Measurements from ENCODE around the gene SLC7A1.

Gene SLC7A1

DNA sequence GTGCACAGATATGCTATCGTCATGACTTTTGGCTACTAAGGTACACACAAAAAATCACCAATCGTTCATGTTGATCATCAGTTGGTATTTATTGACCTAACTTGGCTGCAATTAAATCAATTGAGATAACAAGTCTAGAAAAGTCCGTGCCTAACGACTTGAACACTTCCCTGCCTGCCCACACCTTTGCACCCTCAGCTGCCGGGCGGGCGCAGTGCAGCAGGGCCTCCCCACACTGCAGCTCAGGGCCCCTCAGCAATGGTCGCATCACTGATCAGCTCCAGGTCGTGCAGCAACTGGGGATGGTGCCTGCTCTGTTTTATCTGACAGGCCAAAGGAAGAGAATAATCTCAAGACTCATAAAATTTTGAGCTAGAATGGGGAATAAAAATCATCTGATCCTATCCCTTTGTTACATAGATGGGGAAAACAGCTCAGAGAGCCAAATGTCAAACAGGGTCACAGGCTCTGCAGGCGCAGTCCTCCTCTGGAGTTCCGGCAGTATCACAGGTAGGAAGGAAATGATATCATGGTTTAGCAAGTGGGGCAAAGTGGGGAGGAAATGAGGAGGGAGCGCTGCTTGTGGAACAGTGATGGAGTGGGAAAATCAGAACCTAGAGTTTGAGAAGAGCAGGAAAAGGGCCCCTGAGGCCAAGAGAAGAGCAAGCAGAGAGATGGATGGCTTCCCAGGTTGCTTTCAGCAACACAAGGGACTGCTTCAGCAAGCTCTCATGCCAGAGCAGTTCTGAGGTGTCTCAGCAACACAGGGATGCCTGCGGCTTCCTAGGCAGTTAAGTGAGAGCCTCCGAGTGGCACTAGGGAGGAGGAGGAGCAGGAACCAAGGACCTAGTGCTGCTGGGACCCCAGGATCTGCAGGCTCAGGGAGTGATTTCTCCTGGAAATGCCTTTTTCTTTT, 57.5 kb downstream of the SLC7A1 start:
- Mint-ChIP-seq H3K27ac (no peak overlapping the region), H3K27me3 (ENCODE audit: low read depth) (no peaks in the 10 kb centered on the region), H3K9me3 (no peaks in the 10 kb centered on the region), H3K4me1 (peaks cover 12% of the 10 kb centered on the region), H3K4me3 (no peak overlapping the region), H3K36me3 (ENCODE audit: low read depth) (peaks cover 12% of the 10 kb centered on the region)
- TF ChIP-seq, protein P1, sequence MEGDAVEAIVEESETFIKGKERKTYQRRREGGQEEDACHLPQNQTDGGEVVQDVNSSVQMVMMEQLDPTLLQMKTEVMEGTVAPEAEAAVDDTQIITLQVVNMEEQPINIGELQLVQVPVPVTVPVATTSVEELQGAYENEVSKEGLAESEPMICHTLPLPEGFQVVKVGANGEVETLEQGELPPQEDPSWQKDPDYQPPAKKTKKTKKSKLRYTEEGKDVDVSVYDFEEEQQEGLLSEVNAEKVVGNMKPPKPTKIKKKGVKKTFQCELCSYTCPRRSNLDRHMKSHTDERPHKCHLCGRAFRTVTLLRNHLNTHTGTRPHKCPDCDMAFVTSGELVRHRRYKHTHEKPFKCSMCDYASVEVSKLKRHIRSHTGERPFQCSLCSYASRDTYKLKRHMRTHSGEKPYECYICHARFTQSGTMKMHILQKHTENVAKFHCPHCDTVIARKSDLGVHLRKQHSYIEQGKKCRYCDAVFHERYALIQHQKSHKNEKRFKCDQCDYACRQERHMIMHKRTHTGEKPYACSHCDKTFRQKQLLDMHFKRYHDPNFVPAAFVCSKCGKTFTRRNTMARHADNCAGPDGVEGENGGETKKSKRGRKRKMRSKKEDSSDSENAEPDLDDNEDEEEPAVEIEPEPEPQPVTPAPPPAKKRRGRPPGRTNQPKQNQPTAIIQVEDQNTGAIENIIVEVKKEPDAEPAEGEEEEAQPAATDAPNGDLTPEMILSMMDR (IDR thresholded peaks at IDR 0.05; ENCODE audit: unreplicated experiment in 3 of 3), result no peak

DNA sequence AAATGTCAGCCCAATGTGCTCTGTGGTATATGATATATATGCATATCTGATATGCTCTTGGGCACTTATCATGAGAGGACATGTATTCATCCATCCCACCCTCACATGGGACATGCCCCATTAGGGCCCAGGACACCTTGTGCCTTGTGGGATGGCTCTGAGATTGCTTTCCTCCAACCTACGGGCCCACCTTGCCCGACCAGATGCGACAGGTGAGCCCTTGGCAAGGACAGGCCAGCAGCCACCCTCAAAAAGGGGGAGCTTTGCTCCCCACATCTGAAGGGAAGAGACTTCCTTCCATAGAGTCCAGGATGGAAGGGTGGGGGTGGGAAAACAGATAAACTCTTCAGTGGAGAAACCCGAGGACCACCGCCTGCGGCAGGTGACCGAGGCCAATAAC, 58.6 kb downstream of the SLC7A1 start:
- Mint-ChIP-seq H3K27ac (no peak overlapping the region), H3K9me3 (no peaks in the 10 kb centered on the region), H3K27me3 (ENCODE audit: low read depth) (no peaks in the 10 kb centered on the region), H3K4me3 (no peak overlapping the region), H3K4me1 (peaks cover 22% of the 10 kb centered on the region), H3K36me3 (ENCODE audit: low read depth) (peaks cover 12% of the 10 kb centered on the region)
- TF ChIP-seq, protein P1 (IDR thresholded peaks at IDR 0.05; ENCODE audit: unreplicated experiment in 3 of 3), result no peak

DNA sequence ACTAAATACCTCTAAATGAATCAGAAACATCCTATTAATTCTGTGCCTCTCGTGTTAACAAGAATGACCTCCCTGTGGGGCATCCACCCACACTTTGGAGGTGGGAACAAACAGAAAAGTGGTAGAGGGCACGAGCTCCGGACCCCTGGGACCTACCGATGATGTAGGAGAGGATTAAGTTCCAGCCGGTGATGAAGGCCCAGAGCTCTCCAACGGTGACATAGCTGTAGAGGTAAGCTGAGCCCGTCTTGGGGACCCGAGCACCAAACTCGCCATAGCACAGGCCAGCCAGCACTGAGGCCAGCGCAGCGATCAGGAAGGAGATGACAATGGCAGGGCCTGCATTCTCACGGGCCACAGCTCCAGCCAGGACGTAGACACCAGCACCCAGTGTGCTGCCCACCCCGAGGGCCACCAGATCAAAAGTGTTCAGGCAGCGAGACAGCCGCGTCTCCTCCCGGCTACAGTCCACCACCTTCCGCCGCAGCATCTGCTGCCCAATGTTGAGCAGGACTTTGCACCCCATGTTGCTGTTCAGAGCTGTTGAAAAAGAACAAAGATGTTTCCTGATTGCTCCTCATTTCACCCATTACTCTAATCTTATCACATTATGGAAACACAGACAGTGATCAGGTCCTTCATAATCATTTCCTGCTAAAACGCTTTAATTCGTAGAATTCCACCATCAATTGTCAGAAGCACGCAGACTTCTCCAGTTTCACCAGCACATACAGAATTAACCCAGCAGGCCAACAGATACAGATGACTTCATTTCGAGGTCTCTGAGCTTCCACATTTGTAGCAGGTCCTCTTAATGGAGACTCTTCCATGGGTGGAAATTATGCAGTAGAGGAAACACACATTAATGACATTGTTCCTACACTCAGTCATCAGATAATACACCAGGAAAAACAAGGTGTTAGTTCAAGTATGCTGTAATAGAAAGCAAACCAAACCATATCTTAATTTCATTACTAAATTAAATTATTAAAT, 59.5 kb downstream of the SLC7A1 start:
- no peak overlapping the region for H3K27ac Mint-ChIP-seq
- peaks cover 22% of the 10 kb centered on the region for H3K4me1 Mint-ChIP-seq
- H3K9me3 Mint-ChIP-seq, result no peaks in the 10 kb centered on the region
- no peak overlapping the region for H3K4me3 Mint-ChIP-seq
- peaks cover 6% of the 10 kb centered on the region for H3K36me3 Mint-ChIP-seq (ENCODE audit: low read depth)
- TF ChIP-seq, protein P1 (IDR thresholded peaks at IDR 0.05; ENCODE audit: unreplicated experiment in 3 of 3), result no peak
- H3K27me3 Mint-ChIP-seq (ENCODE audit: low read depth), result no peaks in the 10 kb centered on the region

DNA sequence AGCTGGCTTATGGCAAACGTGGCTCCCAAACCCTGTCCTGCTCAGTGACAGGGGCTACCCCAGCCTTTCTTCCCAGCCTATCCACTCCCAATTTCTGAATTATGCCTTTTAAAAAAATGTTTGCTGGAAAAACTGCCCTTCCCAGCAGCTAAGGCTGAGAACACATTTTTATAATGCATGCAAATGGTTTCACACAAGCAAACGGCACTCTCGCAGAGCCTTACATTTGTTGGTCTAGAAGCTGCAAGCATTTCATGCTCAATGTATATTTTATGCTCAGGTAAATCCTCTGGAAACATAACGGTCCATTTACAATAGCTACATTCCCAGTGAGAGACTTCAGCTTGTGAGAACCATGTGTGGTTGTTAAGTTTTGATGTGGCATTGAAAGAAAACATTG, 61.4 kb downstream of the SLC7A1 start:
- peaks cover 18% of the 10 kb centered on the region for H3K36me3 Mint-ChIP-seq (ENCODE audit: low read depth)
- H3K27ac Mint-ChIP-seq, result no peak overlapping the region
- H3K4me3 Mint-ChIP-seq, result no peak overlapping the region

DNA sequence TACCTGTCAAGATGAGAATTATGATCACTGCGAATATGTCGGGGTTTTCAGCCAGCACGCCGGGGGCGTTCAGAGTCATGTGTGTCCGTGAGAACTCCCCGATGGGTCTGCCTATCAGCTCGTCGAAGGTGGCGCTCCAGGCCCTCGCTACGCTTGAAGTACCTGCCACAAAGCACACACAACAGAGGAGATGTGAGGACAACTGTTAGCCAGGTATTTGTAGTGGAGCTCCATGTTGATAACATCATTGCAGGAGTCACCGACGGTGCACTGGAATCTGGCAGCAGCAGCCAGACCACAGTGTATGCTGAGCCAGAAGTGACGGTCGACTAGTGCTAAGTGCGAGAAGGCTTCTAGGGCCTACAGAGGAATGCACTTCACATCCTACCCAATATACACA, 62.7 kb downstream of the SLC7A1 start:
- Mint-ChIP-seq H3K4me3 (no peak overlapping the region), H3K36me3 (ENCODE audit: low read depth) (peaks cover 20% of the 10 kb centered on the region), H3K4me1 (peaks cover 27% of the 10 kb centered on the region), H3K27me3 (ENCODE audit: low read depth) (no peaks in the 10 kb centered on the region), H3K27ac (peak overlapping the region in 2 of 3 experiments; percentile 6 to 79), H3K9me3 (no peaks in the 10 kb centered on the region)
- TF ChIP-seq, protein P1 (IDR thresholded peaks at IDR 0.05; ENCODE audit: unreplicated experiment in 3 of 3), result no peak

More for the DNA sequence above, 61.4 kb downstream of the SLC7A1 start:
- H3K4me1 Mint-ChIP-seq, result peaks cover 27% of the 10 kb centered on the region
- TF ChIP-seq, protein P1 (IDR thresholded peaks at IDR 0.05; ENCODE audit: unreplicated experiment in 3 of 3), result no peak
- H3K9me3 Mint-ChIP-seq, result no peaks in the 10 kb centered on the region
- H3K27me3 Mint-ChIP-seq (ENCODE audit: low read depth), result no peaks in the 10 kb centered on the region

All from nephron (organoid).